ENCODE measurements around the gene SMPX. TPM values are rescaled to one million over a fixed set of nuclear protein-coding genes. Genes with fewer than 3 reads are reported as not detected.

The SMPX gene
- total and polyA plus RNA-seq, 2 of the 4 experiments (the other 2 are of a cell fraction): not detected

GRCh38 chrX:21711129-21711847 is 46.6 kb downstream of the SMPX start:
- Histone ChIP-seq H2AK9ac (replicated peaks; ENCODE audit: low read depth, low read length, poor library complexity) (no peak overlapping the region), H3K14ac (replicated peaks; ENCODE audit: low read depth, low read length) (no peak overlapping the region), H3K4me3 (ENCODE audit: insufficient read depth, low read depth, low read length) (no peak overlapping the region), H3K56ac (ENCODE audit: extremely low read depth, insufficient read depth, low read length) (no peak overlapping the region), H3K23ac (ENCODE audit: low read depth, low read length) (no peak overlapping the region), H3K9me1 (ENCODE audit: insufficient read depth, low read length) (no peaks in the 10 kb centered on the region), H4K20me1 (ENCODE audit: insufficient read depth, low read length) (no peaks in the 10 kb centered on the region), H3K4me2 (ENCODE audit: low read depth, low read length) (no peak overlapping the region), H3K9ac (ENCODE audit: low read depth, low read length) (no peak overlapping the region), H3K4ac (ENCODE audit: low read depth, low read length) (no peak overlapping the region), H2AFZ (replicated peaks; ENCODE audit: low read length, poor library complexity) (no peak overlapping the region), H4K5ac (ENCODE audit: low read depth, low read length) (no peak overlapping the region), H2AK5ac (ENCODE audit: low read depth, low read length) (no peak overlapping the region), H3K18ac (ENCODE audit: low read depth, low read length) (no peak overlapping the region), H4K8ac (ENCODE audit: low read depth in 2 of 2, low read length in 2 of 2) (no peak overlapping the region), H2BK120ac (ENCODE audit: low read depth, low read length) (no peak overlapping the region), H3K36me3 (ENCODE audit: control insufficient read depth, insufficient read depth, low read length) (no peaks in the 10 kb centered on the region), H2BK15ac (ENCODE audit: low read depth, low read length) (no peak overlapping the region), H3K9me3 (ENCODE audit: control insufficient read depth, insufficient read depth, low read length) (no peaks in the 10 kb centered on the region; the same call in 1 of the 2 replicates), H2BK20ac (ENCODE audit: low read depth, low read length) (no peak overlapping the region), H3K27ac (ENCODE audit: insufficient read depth, low read length) (no peak overlapping the region), H2BK5ac (ENCODE audit: low read depth, low read length, poor library complexity, severe bottlenecking) (no peak overlapping the region), H4K91ac (ENCODE audit: insufficient read depth, low read depth, low read length) (no peak overlapping the region), H3K27me3 (ENCODE audit: control insufficient read depth, insufficient read depth, low read length) (no peaks in the 10 kb centered on the region; the same call in 1 of the 2 replicates), H3K4me1 (ENCODE audit: control insufficient read depth, insufficient read depth, low read length) (no peaks in the 10 kb centered on the region), H3K79me1 (ENCODE audit: low read depth in 1 of 2, low read length in 2 of 2) (no peaks in the 10 kb centered on the region)
- no TSS peak for BruUV-seq (replicated peaks)
- 52% methylated on average over 2 of the region's 7 CpGs; no CpG with 5 or more reads in 1 of the 2 experiments for WGBS, 2 experiments (ENCODE audit: extremely low coverage in 2 of 2, insufficient read length in 1 of 2)
- no peak for ATAC-seq (ENCODE audit: low read depth)
- ChIA-PET POLR2A (ENCODE audit: unreplicated experiment) (no interaction called here), CTCF (no interaction called here)
- TF ChIP-seq MXI1 (IDR thresholded peaks at IDR 0.05; ENCODE audit: borderline replicate concordance, low read depth, low read length) (no peak), BHLHE40 (IDR thresholded peaks at IDR 0.05; ENCODE audit: low read depth, low read length) (no peak), ELK1 (IDR thresholded peaks at IDR 0.05; ENCODE audit: borderline replicate concordance, low read depth, low read length) (no peak), CEBPB (IDR thresholded peaks at IDR 0.05; ENCODE audit: low read depth, low read length) (no peak), SMC3 (IDR thresholded peaks at IDR 0.05; ENCODE audit: low read depth, low read length) (no peak), NFE2L2 (IDR thresholded peaks at IDR 0.05; ENCODE audit: low read depth, low read length) (no peak), FOS (IDR thresholded peaks at IDR 0.05; ENCODE audit: low read depth, low read length) (no peak), MAZ (IDR thresholded peaks at IDR 0.05; ENCODE audit: borderline replicate concordance, low read depth, low read length) (no peak), CTCF (conservative IDR thresholded peaks at IDR 0.05; ENCODE audit: low read depth, low read length) (no peak), RAD21 (IDR thresholded peaks at IDR 0.05; ENCODE audit: low read length) (no peak), RCOR1 (IDR thresholded peaks at IDR 0.05; ENCODE audit: insufficient replicate concordance, low read length) (no peak), MAFK (IDR thresholded peaks at IDR 0.05; ENCODE audit: low read depth, low read length) (no peak), RFX5 (IDR thresholded peaks at IDR 0.05; ENCODE audit: low read depth, low read length) (no peak)
- in situ Hi-C loops (cut with MboI; ENCODE audit: low sequenced_read_pairs): no loop called here
- intact Hi-C loops (cut with micrococcal nuclease): no loop called here
- no peak for DNase-seq
- dilution Hi-C loops (cut with HindIII; ENCODE audit: low sequenced_read_pairs, unreplicated experiment): no loop called here
